Skeletal muscle tissue (tissue), 4 donors: Measurements from ENCODE around the gene ART4. TPM values are rescaled to one million over a fixed set of nuclear protein-coding genes. Genes with fewer than 3 reads are reported as not detected.

Source experiments
- H3K27ac ChIP-seq: one replicate; pipeline ENCODE4 v1.7.0; 2013; ENCODE audit warnings: mild to moderate bottlenecking, low read depth, low read length, inconsistent platforms
- H3K27me3 ChIP-seq, 3 donors: one replicate each; pipeline ENCODE4 v1.7.0; 2013; ENCODE audit warnings: low read length in 3 of 3; ENCODE audit not compliant: control insufficient read depth in 3 of 3, insufficient read depth in 3 of 3
- H3K36me3 ChIP-seq, 3 donors: one replicate each; pipeline ENCODE4 v1.7.0; 2013; ENCODE audit warnings: low read length in 3 of 3; ENCODE audit not compliant: control insufficient read depth in 3 of 3, insufficient read depth in 3 of 3
- H3K4me1 ChIP-seq, 3 donors: one replicate each; pipeline ENCODE4 v1.7.0; 2013; ENCODE audit warnings: low read length in 3 of 3, mild to moderate bottlenecking in 3 of 3; ENCODE audit not compliant: control insufficient read depth in 3 of 3, insufficient read depth in 3 of 3
- H3K4me3 ChIP-seq, 3 donors: one replicate each; pipeline ENCODE4 v1.7.0; 2013; ENCODE audit warnings: low read length in 3 of 3
- H3K9ac ChIP-seq, 3 donors: one replicate each; pipeline ENCODE4 v1.7.0; 2013; ENCODE audit warnings: low read length in 3 of 3, mild to moderate bottlenecking in 3 of 3, moderate library complexity in 2 of 3, low read depth in 1 of 3
- H3K9me3 ChIP-seq, 3 donors: one replicate each; pipeline ENCODE4 v1.7.0; 2013; ENCODE audit warnings: low read length in 3 of 3; ENCODE audit not compliant: control insufficient read depth in 3 of 3
- total RNA-seq: library from RNA; depleted of rRNA; stranded (reverse); fragments of >200 nt; gene quantifications from one replicate; pipeline ENCODE4 v1.2.3, GENCODE V29; 2014
- donor health status: Osteomylitis.

The ART4 gene
- total RNA-seq, 1 donor from 2014 or later, result not detected

DNA sequence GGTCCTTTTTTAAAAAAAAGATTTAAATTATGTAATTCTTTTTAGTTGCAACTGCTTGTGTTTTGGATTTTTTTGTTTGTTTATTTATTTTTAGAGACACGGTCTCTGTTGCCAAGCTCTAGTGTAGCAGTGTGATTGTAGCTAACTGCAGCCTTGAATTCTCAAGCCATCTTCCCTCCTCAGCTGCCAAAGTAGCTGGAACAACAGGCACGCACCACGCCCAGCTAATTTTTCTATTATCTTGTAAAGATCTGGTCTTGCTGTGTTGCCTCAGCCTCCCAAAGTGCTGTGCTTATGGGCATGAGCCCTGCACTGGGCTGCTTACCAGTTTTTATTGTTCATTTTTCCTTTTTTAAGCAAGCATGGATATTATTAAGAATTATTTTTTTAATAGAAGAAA lies 10.6 kb upstream of the ART4 start:
- no peak overlapping the region for H3K27ac ChIP-seq
- no peaks in the 10 kb centered on the region for H3K9me3 ChIP-seq
- H3K9ac ChIP-seq, result no peak overlapping the region
- H3K4me1 ChIP-seq, result peaks cover 0 to 4% (median 0%) of the 10 kb centered on the region in 3 donors
- no peak overlapping the region for H3K4me3 ChIP-seq
- no peaks in the 10 kb centered on the region for H3K36me3 ChIP-seq
- H3K27me3 ChIP-seq, result no peaks in the 10 kb centered on the region

DNA sequence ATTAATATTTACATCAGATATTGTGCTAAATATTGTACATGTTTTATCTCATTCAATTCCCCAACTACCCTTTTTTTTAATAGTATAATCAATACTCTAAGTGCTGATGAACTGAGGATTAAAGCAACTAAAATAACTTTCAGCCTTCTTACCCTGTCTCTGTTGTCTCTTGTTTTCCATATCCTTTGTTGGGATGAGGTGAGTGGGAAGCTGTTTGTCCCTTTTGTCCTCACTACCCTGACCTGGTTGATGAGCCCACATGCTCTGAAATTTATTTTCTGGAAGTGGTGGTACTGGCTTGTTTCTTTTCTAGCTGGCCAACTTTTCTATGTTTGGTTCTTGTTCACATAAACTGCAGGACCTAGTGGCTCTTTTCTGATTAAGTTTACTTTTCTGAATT lies 9.6 kb upstream of the ART4 start:
- Histone ChIP-seq H3K27ac (no peak overlapping the region), H3K9ac (no peak overlapping the region), H3K9me3 (no peaks in the 10 kb centered on the region), H3K36me3 (no peaks in the 10 kb centered on the region), H3K27me3 (no peaks in the 10 kb centered on the region), H3K4me3 (no peak overlapping the region), H3K4me1 (peaks cover 0 to 4% (median 0%) of the 10 kb centered on the region in 3 donors)

GRCh38 chr12:14850929-14851663 lies 7.8 kb upstream of the ART4 start:
- Histone ChIP-seq H3K27ac (peak overlapping the region; percentile 14), H3K36me3 (no peaks in the 10 kb centered on the region)

GRCh38 chr12:14849661-14850060 lies 6.3 kb upstream of the ART4 start:
- Histone ChIP-seq H3K27me3 (no peaks in the 10 kb centered on the region), H3K4me1 (peaks cover 0 to 9% (median 0%) of the 10 kb centered on the region in 3 donors), H3K27ac (peak overlapping the region; percentile 14), H3K4me3 (no peak overlapping the region), H3K9me3 (no peaks in the 10 kb centered on the region), H3K9ac (no peak overlapping the region), H3K36me3 (no peaks in the 10 kb centered on the region)

More at GRCh38 chr12:14850929-14851663, 7.8 kb upstream of the ART4 start:
- Histone ChIP-seq H3K4me3 (no peak overlapping the region), H3K9ac (no peak overlapping the region), H3K27me3 (no peaks in the 10 kb centered on the region), H3K4me1 (peaks cover 0 to 9% (median 0%) of the 10 kb centered on the region in 3 donors), H3K9me3 (no peaks in the 10 kb centered on the region)

DNA sequence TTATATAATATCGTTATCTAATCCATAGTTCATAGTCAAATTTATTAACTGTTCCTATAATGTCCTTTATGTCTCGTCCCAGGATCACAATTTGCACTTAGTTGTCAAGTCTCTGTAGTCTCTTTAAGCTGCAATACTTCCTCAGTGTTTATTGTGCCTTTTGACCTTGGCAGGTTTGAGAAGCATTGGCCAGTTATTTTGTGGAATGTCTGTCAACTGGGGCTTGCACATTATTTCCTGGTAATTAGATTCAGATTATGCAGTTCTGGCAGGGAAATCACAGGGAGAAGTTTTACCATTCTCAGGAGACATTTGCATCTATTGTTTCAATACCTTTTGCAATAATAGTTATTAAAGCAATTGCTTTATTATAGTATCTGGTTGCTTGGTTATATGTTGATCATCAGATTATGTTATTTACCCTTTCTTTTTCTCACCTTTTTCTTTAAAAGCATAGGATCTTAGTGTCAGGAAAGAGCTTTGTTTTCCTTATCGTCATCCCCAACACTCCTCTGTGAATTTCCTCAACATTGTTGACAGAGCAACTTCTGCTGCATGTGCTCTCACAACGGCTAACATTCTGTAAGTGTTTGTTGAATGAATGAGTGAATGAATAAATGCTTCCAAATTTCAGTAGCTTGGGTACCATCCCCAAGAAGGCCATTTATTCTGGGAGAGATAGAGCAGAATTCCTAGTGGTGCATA lies 3.7 kb upstream of the ART4 start:
- Histone ChIP-seq H3K36me3 (no peaks in the 10 kb centered on the region), H3K27me3 (no peaks in the 10 kb centered on the region), H3K9me3 (no peaks in the 10 kb centered on the region), H3K4me3 (no peak overlapping the region), H3K27ac (peak overlapping the region; percentile 11), H3K9ac (no peak overlapping the region), H3K4me1 (peaks cover 0 to 9% (median under 1%) of the 10 kb centered on the region in 3 donors)

DNA sequence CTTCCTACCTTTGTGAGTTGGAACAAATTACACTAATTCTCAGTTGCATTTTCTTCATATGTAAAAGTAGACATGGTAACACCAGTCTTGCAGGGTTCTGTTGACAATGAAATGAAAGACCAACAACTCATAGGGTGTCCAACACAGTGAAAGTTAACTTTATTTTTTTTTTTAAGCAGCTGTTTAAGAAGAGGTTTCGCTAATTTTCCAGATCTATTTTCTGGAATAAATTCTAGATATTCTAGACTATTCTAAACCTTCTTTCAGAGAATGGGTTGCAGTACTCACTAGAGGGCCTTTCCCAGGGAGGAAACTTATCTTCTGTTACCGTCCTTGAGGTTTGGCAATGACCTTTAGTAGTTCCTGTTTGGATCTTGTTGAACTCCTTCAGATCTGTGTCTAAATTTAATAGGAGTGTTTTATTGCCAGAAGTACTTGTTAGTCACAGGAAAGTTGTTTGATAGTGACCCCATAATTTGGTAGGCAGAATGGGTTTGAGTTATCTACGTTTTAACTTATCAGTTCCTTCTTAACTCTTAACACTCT lies 2.8 kb upstream of the ART4 start:
- H3K4me1 ChIP-seq, result peaks cover 4 to 16% (median 7%) of the 10 kb centered on the region in 3 donors
- no peak overlapping the region for H3K27ac ChIP-seq

GRCh38 chr12:14845350-14845750 lies 2.0 kb upstream of the ART4 start:
- H3K9ac ChIP-seq, result no peak overlapping the region
- no peaks in the 10 kb centered on the region for H3K27me3 ChIP-seq
- H3K4me1 ChIP-seq, result peaks cover 4 to 16% (median 7%) of the 10 kb centered on the region in 3 donors
- no peak overlapping the region for H3K27ac ChIP-seq
- H3K36me3 ChIP-seq, result no peaks in the 10 kb centered on the region
- H3K4me3 ChIP-seq, result no peak overlapping the region
- no peaks in the 10 kb centered on the region for H3K9me3 ChIP-seq

More for the DNA sequence above, 2.8 kb upstream of the ART4 start:
- no peak overlapping the region for H3K4me3 ChIP-seq
- H3K9me3 ChIP-seq, result no peaks in the 10 kb centered on the region
- no peaks in the 10 kb centered on the region for H3K36me3 ChIP-seq
- no peak overlapping the region for H3K9ac ChIP-seq
- no peaks in the 10 kb centered on the region for H3K27me3 ChIP-seq

- peaks cover 4 to 16% (median 7%) of the 10 kb centered on the region in 3 donors for H3K4me1 ChIP-seq
- H3K9ac ChIP-seq, result no peak overlapping the region
- no peak overlapping the region for H3K4me3 ChIP-seq
- H3K9me3 ChIP-seq, result no peaks in the 10 kb centered on the region
- no peak overlapping the region for H3K27ac ChIP-seq
- H3K27me3 ChIP-seq, result no peaks in the 10 kb centered on the region
- no peaks in the 10 kb centered on the region for H3K36me3 ChIP-seq
Observed at GRCh38 chr12:14844401-14844800, 1.1 kb upstream of the ART4 start.

- H3K9ac ChIP-seq, result no peak overlapping the region
- H3K4me3 ChIP-seq, result no peak overlapping the region
- no peaks in the 10 kb centered on the region for H3K9me3 ChIP-seq
- H3K4me1 ChIP-seq, result peaks cover 4 to 16% (median 7%) of the 10 kb centered on the region in 3 donors
- peak overlapping the region; percentile 3 for H3K27ac ChIP-seq
- H3K36me3 ChIP-seq, result no peaks in the 10 kb centered on the region
- H3K27me3 ChIP-seq, result no peaks in the 10 kb centered on the region
Observed at GRCh38 chr12:14842315-14842714, 1.0 kb downstream of the ART4 start.

DNA sequence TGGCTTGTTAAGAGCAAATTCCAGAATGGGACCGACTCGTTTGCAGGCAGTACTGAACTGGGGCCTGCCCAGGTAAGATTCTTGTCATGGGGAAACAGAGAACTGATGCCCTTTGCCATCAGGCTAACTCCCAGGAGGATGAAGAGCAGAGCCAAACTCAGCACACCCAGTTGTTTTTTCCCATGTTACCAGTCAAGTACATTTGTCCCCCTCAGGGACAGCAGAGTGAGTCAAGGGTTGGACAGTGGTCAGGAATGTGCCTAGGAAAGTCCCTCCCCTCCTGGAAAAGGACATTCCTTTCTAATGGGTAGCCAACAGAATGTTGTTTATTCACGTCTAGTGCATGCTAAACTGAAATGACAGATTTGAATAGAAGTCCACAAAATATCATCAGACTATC lies 1.6 kb downstream of the ART4 start:
- H3K9me3 ChIP-seq, result no peaks in the 10 kb centered on the region
- H3K27ac ChIP-seq, result peak overlapping the region; percentile 3
- H3K4me1 ChIP-seq, result peaks cover 4 to 16% (median 7%) of the 10 kb centered on the region in 3 donors
- H3K36me3 ChIP-seq, result no peaks in the 10 kb centered on the region
- H3K9ac ChIP-seq, result no peak overlapping the region
- H3K4me3 ChIP-seq, result peak overlapping the region in 2 of 3 donors; percentile 1 to 54
- no peaks in the 10 kb centered on the region for H3K27me3 ChIP-seq
